ENCODE data around the gene DBNDD1. TPM values are rescaled to one million over a fixed set of nuclear protein-coding genes. Genes with fewer than 3 reads are reported as not detected.
A peak's percentile ranks its signal among the peaks of the same experiment; 100 is the strongest.
"Not testable (repeated sequence)": the region's sequence is repeated elsewhere in the genome, so short reads cannot be mapped to it uniquely, and the experiment has no call there.

Gene DBNDD1
- total RNA-seq, 2 experiments from 2014 or later = 0.60 to 0.67 TPM

GRCh38 chr16:90007635-90008234 is 11.5 kb downstream of the DBNDD1 start:
- H3K4me1 Mint-ChIP-seq (ENCODE audit: low read depth) = peaks cover 21% of the 10 kb centered on the region
- H3K27me3 Mint-ChIP-seq (ENCODE audit: low read depth); H3K36me3 Mint-ChIP-seq (ENCODE audit: low read depth); H3K27ac Mint-ChIP-seq; intact Hi-C loops (cut with micrococcal nuclease); H3K9me3 Mint-ChIP-seq; CTCF ChIA-PET; DNase-seq; H3K4me3 Mint-ChIP-seq: not testable (repeated sequence)

DNA sequence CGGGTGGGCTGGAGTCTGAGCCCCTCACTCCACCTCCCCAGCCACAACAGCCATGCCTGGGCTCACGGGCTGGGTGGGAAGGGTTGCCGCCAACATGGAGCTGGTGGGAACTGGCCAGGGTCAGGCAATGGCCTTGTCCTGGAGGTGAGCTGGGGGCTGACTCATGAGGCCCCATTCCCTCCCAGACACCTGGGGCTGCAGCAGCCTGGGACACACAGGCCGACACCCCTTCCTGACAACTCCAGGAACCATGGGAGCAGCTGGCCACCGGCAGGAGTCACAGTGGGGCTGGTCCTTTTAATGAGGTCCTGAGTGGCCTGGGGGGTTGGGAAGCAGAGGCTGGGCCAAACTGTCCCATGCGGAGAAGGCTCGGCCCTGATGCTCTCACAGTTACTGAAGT is 12.2 kb downstream of the DBNDD1 start:
- Mint-ChIP-seq H3K9me3 (no peaks in the 10 kb centered on the region), H3K4me3 (no peak overlapping the region), H3K4me1 (ENCODE audit: low read depth) (peaks cover 21% of the 10 kb centered on the region), H3K27me3 (ENCODE audit: low read depth) (no peaks in the 10 kb centered on the region), H3K27ac (no peak overlapping the region), H3K36me3 (ENCODE audit: low read depth) (no peaks in the 10 kb centered on the region)
- intact Hi-C loops (cut with micrococcal nuclease) = no loop called here
- no peak for DNase-seq
- CTCF ChIA-PET = no interaction called here

GRCh38 chr16:90005956-90006663 is 13.1 kb downstream of the DBNDD1 start:
- H3K27ac Mint-ChIP-seq = no peak overlapping the region
- H3K4me3 Mint-ChIP-seq = no peak overlapping the region
- intact Hi-C loops (cut with micrococcal nuclease) = no loop called here
- no peaks in the 10 kb centered on the region for H3K36me3 Mint-ChIP-seq (ENCODE audit: low read depth)
- DNase-seq = no peak
- H3K4me1 Mint-ChIP-seq (ENCODE audit: low read depth) = peaks cover 21% of the 10 kb centered on the region
- no peaks in the 10 kb centered on the region for H3K27me3 Mint-ChIP-seq (ENCODE audit: low read depth)
- no peaks in the 10 kb centered on the region for H3K9me3 Mint-ChIP-seq
- CTCF ChIA-PET = interaction anchor here (1.1 kb wide), 1 partner anchor 300 kb away, joined by 4 read pairs; no protein-coding TSS in a partner anchor

- Mint-ChIP-seq H3K4me1 (ENCODE audit: low read depth) (peaks cover 12% of the 10 kb centered on the region), H3K4me3 (no peak overlapping the region), H3K9me3 (no peaks in the 10 kb centered on the region), H3K27me3 (ENCODE audit: low read depth) (no peaks in the 10 kb centered on the region), H3K36me3 (ENCODE audit: low read depth) (no peaks in the 10 kb centered on the region), H3K27ac (no peak overlapping the region)
- intact Hi-C loops (cut with micrococcal nuclease) = no loop called here
- no peak for DNase-seq
- CTCF ChIA-PET = interaction anchor here (1.2 kb wide), 1 partner anchor 10 kb away, joined by 3 read pairs; no protein-coding TSS in a partner anchor
Observed at GRCh38 chr16:90004577-90004976, 14.7 kb downstream of the DBNDD1 start.

DNA sequence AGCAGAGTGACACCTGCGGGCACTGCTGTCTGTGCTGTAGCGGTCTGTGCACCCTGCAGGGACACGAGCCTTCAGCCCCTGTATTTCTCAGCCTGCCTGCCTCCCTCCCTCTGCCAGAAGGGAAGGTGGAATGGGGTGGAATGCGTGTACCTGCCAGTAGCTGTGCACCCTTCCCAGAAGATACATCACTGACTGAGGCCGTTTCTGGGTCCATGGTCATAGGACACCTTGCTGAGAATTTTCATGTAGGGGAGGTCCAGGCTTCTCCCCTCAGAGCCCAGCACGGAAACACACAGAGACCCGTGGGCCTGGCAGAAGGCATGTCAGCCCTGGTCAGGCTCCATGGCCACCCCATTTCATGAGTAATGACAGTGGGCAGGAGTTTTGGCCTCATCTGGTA is 16.5 kb downstream of the DBNDD1 start:
- no peak for DNase-seq
- CTCF ChIA-PET = no interaction called here
- Mint-ChIP-seq H3K9me3 (no peaks in the 10 kb centered on the region), H3K27ac (no peak overlapping the region), H3K4me1 (ENCODE audit: low read depth) (peaks cover 2% of the 10 kb centered on the region), H3K36me3 (ENCODE audit: low read depth) (peaks cover 2% of the 10 kb centered on the region), H3K4me3 (no peak overlapping the region), H3K27me3 (ENCODE audit: low read depth) (no peaks in the 10 kb centered on the region)
- intact Hi-C loops (cut with micrococcal nuclease) = no loop called here

DNA sequence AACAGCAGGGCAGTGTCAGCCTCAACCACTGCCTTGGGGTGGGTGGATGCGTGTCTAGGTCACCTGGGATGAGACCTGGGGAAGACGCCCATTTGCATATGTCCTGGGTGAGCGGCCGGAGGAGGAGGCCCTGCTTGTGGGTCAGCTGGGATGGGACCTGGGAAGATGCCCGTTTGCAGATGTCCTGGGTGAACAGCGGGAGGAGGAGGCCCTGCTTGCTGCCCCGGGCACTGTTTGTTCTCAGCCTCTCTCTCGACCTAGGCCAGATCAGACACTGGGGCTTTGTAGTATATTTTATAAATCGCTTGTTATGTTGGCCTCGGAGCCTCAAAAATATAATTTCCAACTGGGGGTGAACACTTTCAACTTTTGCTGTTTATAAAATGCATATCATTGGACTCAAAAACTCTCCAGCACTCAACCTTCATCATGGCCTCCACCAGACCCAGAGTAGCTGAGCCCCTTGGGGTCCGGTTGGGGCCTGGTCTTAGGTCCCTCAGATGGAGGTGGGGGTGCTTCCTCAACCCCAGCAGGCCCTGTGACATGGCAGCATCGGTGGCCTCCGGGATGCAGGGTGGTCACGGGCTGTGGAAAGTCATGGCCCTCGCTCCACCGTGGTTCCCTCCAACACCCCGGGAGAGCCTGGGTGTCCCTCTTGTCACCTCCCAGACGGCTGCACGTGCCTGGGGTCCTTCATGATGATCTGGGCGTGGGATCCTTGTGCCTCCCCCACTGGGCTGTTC is 17.3 kb downstream of the DBNDD1 start:
- peaks cover 2% of the 10 kb centered on the region for H3K36me3 Mint-ChIP-seq (ENCODE audit: low read depth)
- no peak for DNase-seq
- no peaks in the 10 kb centered on the region for H3K9me3 Mint-ChIP-seq
- H3K27ac Mint-ChIP-seq = no peak overlapping the region
- H3K4me3 Mint-ChIP-seq = no peak overlapping the region
- intact Hi-C loops (cut with micrococcal nuclease) = no loop called here
- CTCF ChIA-PET = no interaction called here
- peaks cover 2% of the 10 kb centered on the region for H3K4me1 Mint-ChIP-seq (ENCODE audit: low read depth)
- no peaks in the 10 kb centered on the region for H3K27me3 Mint-ChIP-seq (ENCODE audit: low read depth)

- peaks cover 4% of the 10 kb centered on the region for H3K4me1 Mint-ChIP-seq (ENCODE audit: low read depth)
- H3K9me3 Mint-ChIP-seq = peaks cover 5% of the 10 kb centered on the region
- CTCF ChIA-PET = no interaction called here
- no peak overlapping the region for H3K4me3 Mint-ChIP-seq
- intact Hi-C loops (cut with micrococcal nuclease) = no loop called here
- H3K36me3 Mint-ChIP-seq (ENCODE audit: low read depth) = peaks cover 9% of the 10 kb centered on the region
- H3K27ac Mint-ChIP-seq = no peak overlapping the region
- DNase-seq = no peak
- no peaks in the 10 kb centered on the region for H3K27me3 Mint-ChIP-seq (ENCODE audit: low read depth)
Observed at GRCh38 chr16:90000733-90001427, 18.4 kb downstream of the DBNDD1 start.

GRCh38 chr16:89999831-90000574 is 19.3 kb downstream of the DBNDD1 start:
- CTCF ChIA-PET = interaction anchor here (0.7 to 0.9 kb wide), 2 partner anchors 21 to 294 kb away, joined by 3 read pairs; no protein-coding TSS in a partner anchor
- no peaks in the 10 kb centered on the region for H3K27me3 Mint-ChIP-seq (ENCODE audit: low read depth)
- H3K27ac Mint-ChIP-seq = no peak overlapping the region

DNA sequence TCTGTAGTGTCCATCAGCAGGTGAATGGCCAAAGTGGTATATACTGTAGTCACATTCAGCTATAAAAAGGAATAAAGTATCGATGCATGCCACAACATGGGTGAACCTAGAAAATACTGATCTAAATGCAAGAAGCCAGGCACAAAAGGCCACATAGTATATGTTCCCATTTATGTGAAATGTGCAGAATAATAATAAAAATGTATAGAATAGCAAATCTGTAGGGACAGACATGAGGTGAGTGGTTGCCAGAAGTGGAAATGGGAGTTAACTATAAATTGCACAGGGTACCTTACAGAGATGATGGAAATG is 23.1 kb downstream of the DBNDD1 start:
- Mint-ChIP-seq H3K4me3 (peak overlapping the region; percentile 60), H3K9me3 (peaks cover 21% of the 10 kb centered on the region), H3K27me3 (ENCODE audit: low read depth) (peaks cover 2% of the 10 kb centered on the region), H3K36me3 (ENCODE audit: low read depth) (peaks cover 49% of the 10 kb centered on the region), H3K4me1 (ENCODE audit: low read depth) (peaks cover 12% of the 10 kb centered on the region), H3K27ac (peak overlapping the region; percentile 89)
- CTCF ChIA-PET = no interaction called here
- intact Hi-C loops (cut with micrococcal nuclease) = loop anchor here (5.0 kb wide), 1 partner anchor 294 kb away; the partner anchor contains the start of gene SPATA2L
- no peak for DNase-seq

More at GRCh38 chr16:89999831-90000574, 19.3 kb downstream of the DBNDD1 start:
- no peak for DNase-seq
- peaks cover 8% of the 10 kb centered on the region for H3K4me1 Mint-ChIP-seq (ENCODE audit: low read depth)
- H3K9me3 Mint-ChIP-seq = peaks cover 14% of the 10 kb centered on the region
- H3K4me3 Mint-ChIP-seq = no peak overlapping the region
- peaks cover 18% of the 10 kb centered on the region for H3K36me3 Mint-ChIP-seq (ENCODE audit: low read depth)
- intact Hi-C loops (cut with micrococcal nuclease) = loop anchor here (5.0 kb wide), 1 partner anchor 298 kb away; the partner anchor contains the start of gene SPATA2L

DNA sequence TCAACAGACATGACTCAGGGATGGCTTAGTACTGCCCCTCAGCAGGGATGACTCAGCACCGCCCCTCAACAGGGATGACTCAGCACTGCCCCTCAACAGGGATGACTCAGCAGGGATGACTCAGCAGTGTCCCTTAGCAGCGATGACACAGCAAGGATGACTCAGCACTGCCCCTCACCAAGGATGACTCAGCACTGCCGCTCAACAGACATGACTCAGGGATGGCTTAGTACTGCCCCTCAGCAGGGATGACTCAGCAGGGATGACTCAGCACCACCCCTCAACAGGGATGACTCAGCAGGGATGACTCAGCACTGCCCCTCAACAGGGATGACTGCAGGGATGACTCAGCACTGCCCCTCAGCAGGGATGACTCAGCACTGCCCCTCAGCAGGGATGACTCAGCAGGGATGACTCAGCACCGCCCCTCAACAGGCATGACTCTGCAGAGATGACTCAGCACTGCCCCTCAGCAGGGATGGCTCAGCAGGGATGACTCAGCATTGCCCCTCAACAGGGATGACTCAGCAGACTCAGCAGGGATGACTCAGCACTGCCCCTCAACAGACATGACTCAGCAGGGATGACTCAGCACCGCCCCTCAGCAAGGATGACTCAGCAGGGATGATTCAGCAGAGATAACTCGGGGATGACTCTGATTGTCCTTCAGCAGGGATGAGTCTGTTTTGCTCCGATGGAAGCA is 23.6 kb downstream of the DBNDD1 start:
- H3K27me3 Mint-ChIP-seq (ENCODE audit: low read depth); CTCF ChIA-PET: not testable (repeated sequence)
- Mint-ChIP-seq H3K4me1 (ENCODE audit: low read depth) (peaks cover 12% of the 10 kb centered on the region), H3K27ac (peak overlapping the region; percentile 89), H3K4me3 (peak overlapping the region; percentile 60), H3K9me3 (peaks cover 21% of the 10 kb centered on the region), H3K36me3 (ENCODE audit: low read depth) (peaks cover 49% of the 10 kb centered on the region)
- intact Hi-C loops (cut with micrococcal nuclease) = loop anchor here (1.0 to 5.0 kb wide), 2 partner anchors 27 to 293 kb away; partner anchors contain the start of gene SPATA2L
- peak; percentile 76 for DNase-seq

DNA sequence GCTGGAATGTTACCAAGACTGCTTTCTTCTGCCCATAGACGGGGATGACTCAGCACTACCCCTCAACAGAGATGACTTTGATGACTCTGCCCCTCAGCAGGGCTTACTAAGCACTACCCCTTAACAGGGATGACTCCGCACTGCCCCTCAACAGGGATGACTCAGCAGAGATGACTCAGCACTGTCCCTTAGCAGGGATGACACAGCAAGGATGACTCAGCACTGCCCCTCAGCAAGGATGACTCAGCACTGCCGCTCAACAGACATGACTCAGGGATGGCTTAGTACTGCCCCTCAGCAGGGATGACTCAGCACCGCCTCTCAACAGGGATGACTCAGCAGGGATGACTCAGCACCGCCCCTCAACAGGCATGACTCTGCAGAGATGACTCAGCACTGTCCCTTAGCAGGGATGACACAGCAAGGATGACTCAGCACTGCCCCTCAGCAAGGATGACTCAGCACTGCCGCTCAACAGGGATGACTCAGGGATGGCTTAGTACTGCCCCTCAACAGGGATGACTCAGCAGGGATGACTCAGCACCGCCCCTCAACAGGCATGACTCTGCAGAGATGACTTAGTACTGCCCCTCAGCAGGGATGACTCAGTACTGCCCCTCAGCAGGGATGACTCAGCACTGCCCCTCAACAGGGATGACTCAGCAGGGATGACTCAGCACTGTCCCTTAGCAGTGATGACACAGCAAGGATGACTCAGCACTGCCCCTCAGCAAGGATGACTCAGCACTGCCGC is 24.4 kb downstream of the DBNDD1 start:
- H3K36me3 Mint-ChIP-seq (ENCODE audit: low read depth) = peaks cover 49% of the 10 kb centered on the region

More for the DNA sequence above, 24.4 kb downstream of the DBNDD1 start:
- H3K9me3 Mint-ChIP-seq = peaks cover 21% of the 10 kb centered on the region
- H3K27me3 Mint-ChIP-seq (ENCODE audit: low read depth); CTCF ChIA-PET: not testable (repeated sequence)
- peak overlapping the region; percentile 60 for H3K4me3 Mint-ChIP-seq
- DNase-seq = peak; percentile 77
- H3K4me1 Mint-ChIP-seq (ENCODE audit: low read depth) = peaks cover 12% of the 10 kb centered on the region
- peak overlapping the region; percentile 89 for H3K27ac Mint-ChIP-seq
- intact Hi-C loops (cut with micrococcal nuclease) = loop anchor here (1.0 to 5.0 kb wide), 2 partner anchors 27 to 293 kb away; partner anchors contain the start of gene SPATA2L

Measured in activated naive CD4-positive, alpha-beta T cell treated with anti-CD3 and anti-CD28 coated beads for 36 hours (primary cell).